Hepatocyte (in vitro differentiated cells): ENCODE measurements around the gene DAAM1. TPM values are rescaled to one million over a fixed set of nuclear protein-coding genes. Genes with fewer than 3 reads are reported as not detected.

Experiments
- DNase-seq: peaks from one replicate; pipeline ENCODE4 v3.0.0-alpha.2; 2016; ENCODE audit warnings: low spot score
- H2AFZ ChIP-seq: fragments of 200-600 bp; sonication (generic); 2 replicates; pipeline ENCODE4 v1.6.0; 2016; ENCODE audit warnings: antibody characterized with exemption, mild to moderate bottlenecking
- H3K27ac ChIP-seq: fragments of 200-600 bp; sonication (generic); 2 replicates; pipeline ENCODE4 v1.5.1; 2016; ENCODE audit warnings: mild to moderate bottlenecking
- H3K27me3 ChIP-seq: fragments of 200-600 bp; sonication (generic); 2 replicates; pipeline ENCODE4 v1.6.1; 2016
- H3K36me3 ChIP-seq: fragments of 200-600 bp; sonication (generic); replicated peaks from 2 replicates; pipeline ENCODE4 v1.5.1; 2016; ENCODE audit warnings: low read depth; ENCODE audit not compliant: insufficient read depth
- H3K4me1 ChIP-seq: fragments of 200-600 bp; sonication (generic); 2 replicates; pipeline ENCODE4 v1.5.1; 2016; ENCODE audit warnings: mild to moderate bottlenecking, moderate library complexity; ENCODE audit not compliant: insufficient read depth
- H3K4me2 ChIP-seq: fragments of 200-600 bp; sonication (generic); 2 replicates; pipeline ENCODE4 v1.6.0; 2016
- H3K4me3 ChIP-seq: fragments of 200-600 bp; sonication (generic); 2 replicates; pipeline ENCODE4 v1.5.1; 2016; ENCODE audit warnings: mild to moderate bottlenecking
- H3K79me2 ChIP-seq: fragments of 200-600 bp; sonication (generic); 2 replicates; pipeline ENCODE4 v1.6.0; 2017; ENCODE audit warnings: mild to moderate bottlenecking
- H3K9me2 ChIP-seq: fragments of 200-600 bp; sonication (generic); replicated peaks from 2 replicates; pipeline ENCODE4 v1.6.0; 2017; ENCODE audit warnings: mild to moderate bottlenecking; ENCODE audit not compliant: insufficient read depth
- H3K9me3 ChIP-seq: fragments of 200-600 bp; sonication (generic); 2 replicates; pipeline ENCODE4 v1.5.1; 2016; ENCODE audit warnings: low read depth, mild to moderate bottlenecking
- H4K20me1 ChIP-seq: fragments of 200-600 bp; sonication (generic); 2 replicates; pipeline ENCODE4 v1.6.0; 2016; ENCODE audit warnings: mild to moderate bottlenecking; ENCODE audit not compliant: insufficient read depth, poor library complexity, severe bottlenecking
- CTCF ChIP-seq: fragments of 200-600 bp; sonication (generic); IDR thresholded peaks from 2 replicates; pipeline ENCODE4 v1.5.1; 2016; ENCODE audit warnings: antibody characterized with exemption, mild to moderate bottlenecking; ENCODE audit not compliant: poor library complexity
- EZH2 ChIP-seq: fragments of 200-600 bp; sonication (generic); IDR thresholded peaks from 2 replicates; pipeline ENCODE4 v1.6.1; 2016; ENCODE audit warnings: antibody characterized with exemption, mild to moderate bottlenecking, borderline replicate concordance
- EZH2phosphoT487 ChIP-seq: fragments of 200-600 bp; sonication (generic); IDR thresholded peaks from one replicate; pipeline ENCODE4 v1.6.1; 2018; ENCODE audit warnings: antibody characterized with exemption, mild to moderate bottlenecking, low read depth, moderate library complexity; ENCODE audit not compliant: unreplicated experiment, severe bottlenecking
- WGBS: methylation state at CpG from one replicate; pipeline ENCODE4 v1.1.6; 2016; ENCODE audit warnings: low lambda C conversion rate; ENCODE audit errors: missing lambda C conversion rate; 5-methylcytosine and 5-hydroxymethylcytosine counted together
- polyA plus RNA-seq: library from polyadenylated mRNA; unstranded; fragments of >200 nt; fragmentation: Nextera tagmentation; extraction: Ambion mirVana; gene quantifications from 2 replicates; pipeline ENCODE4 v1.2.1, GENCODE V29; 2016
- total RNA-seq: library from RNA; depleted of rRNA; stranded (reverse); fragments of >200 nt; gene quantifications from 2 replicates; pipeline ENCODE4 v1.2.3, GENCODE V29; 2014

Gene DAAM1
- total and polyA plus RNA-seq, 2 experiments from 2014 or later: 21.6 to 23.7 TPM

GRCh38 chr14:59161561-59162175 lies 26.8 kb upstream of the DAAM1 start:
- peaks cover 4% of the 10 kb centered on the region for H3K4me1 ChIP-seq
- no peaks in the 10 kb centered on the region for H4K20me1 ChIP-seq
- H3K4me3 ChIP-seq: no peak overlapping the region
- no peak overlapping the region for H2AFZ ChIP-seq
- no peak for TF ChIP-seq CTCF
- TF ChIP-seq EZH2phosphoT487: no peak
- no peak for TF ChIP-seq EZH2
- no peaks in the 10 kb centered on the region for H3K27me3 ChIP-seq
- WGBS: 45% methylated on average over 7 of the region's 7 CpGs
- peak overlapping the region; percentile 54 for H3K27ac ChIP-seq
- no peaks in the 10 kb centered on the region for H3K79me2 ChIP-seq
- no peaks in the 10 kb centered on the region for H3K9me3 ChIP-seq
- H3K9me2 ChIP-seq: no peaks in the 10 kb centered on the region
- H3K4me2 ChIP-seq: peak overlapping the region; percentile 23
- DNase-seq: peak; percentile 76
- no peaks in the 10 kb centered on the region for H3K36me3 ChIP-seq

DNA sequence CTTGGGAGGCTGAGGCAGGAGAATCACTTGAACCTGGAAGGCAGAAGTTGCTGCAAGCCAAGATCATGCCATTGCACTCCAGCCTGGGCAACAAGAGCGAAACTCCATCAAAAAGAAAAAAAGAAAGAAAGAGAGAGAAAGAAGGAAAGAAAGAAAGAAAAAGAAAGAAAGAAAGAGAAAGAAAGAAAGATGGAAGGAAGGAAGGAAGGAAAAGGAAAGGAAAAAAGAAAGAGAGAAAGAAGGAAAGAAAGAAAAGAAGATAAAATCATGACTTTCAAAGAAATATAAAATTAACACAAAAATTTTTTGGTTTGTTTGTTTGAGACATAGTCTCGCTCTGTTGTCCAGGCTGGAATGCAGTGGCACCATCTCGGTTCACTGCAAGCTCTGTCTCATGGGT lies 22.2 kb upstream of the DAAM1 start:
- no peak for TF ChIP-seq EZH2
- TF ChIP-seq CTCF: no peak
- TF ChIP-seq EZH2phosphoT487: no peak
- no peak overlapping the region for H3K4me2 ChIP-seq
- H4K20me1 ChIP-seq: no peaks in the 10 kb centered on the region
- H3K9me3 ChIP-seq: no peaks in the 10 kb centered on the region
- 96% methylated on average over 3 of the region's 3 CpGs for WGBS
- H3K4me3 ChIP-seq: no peak overlapping the region
- H3K4me1 ChIP-seq: peaks cover under 1% of the 10 kb centered on the region
- H3K36me3 ChIP-seq: no peaks in the 10 kb centered on the region
- H3K79me2 ChIP-seq: no peaks in the 10 kb centered on the region
- no peak overlapping the region for H3K27ac ChIP-seq
- no peak overlapping the region for H2AFZ ChIP-seq
- no peaks in the 10 kb centered on the region for H3K27me3 ChIP-seq
- H3K9me2 ChIP-seq: no peaks in the 10 kb centered on the region
- DNase-seq: no peak

- no peaks in the 10 kb centered on the region for H3K4me1 ChIP-seq
- no peaks in the 10 kb centered on the region for H3K79me2 ChIP-seq
- H3K4me3 ChIP-seq: no peak overlapping the region
Observed at GRCh38 chr14:59175404-59175803, 13.1 kb upstream of the DAAM1 start.

More at GRCh38 chr14:59175404-59175803, 13.1 kb upstream of the DAAM1 start:
- WGBS: 91% methylated on average over 3 of the region's 3 CpGs
- Histone ChIP-seq H3K27me3 (no peaks in the 10 kb centered on the region), H3K36me3 (no peaks in the 10 kb centered on the region), H4K20me1 (no peaks in the 10 kb centered on the region), H3K27ac (no peak overlapping the region), H2AFZ (no peak overlapping the region), H3K9me3 (no peaks in the 10 kb centered on the region), H3K4me2 (no peak overlapping the region), H3K9me2 (no peaks in the 10 kb centered on the region)
- TF ChIP-seq EZH2: no peak
- no peak for TF ChIP-seq CTCF
- no peak for TF ChIP-seq EZH2phosphoT487
- no peak for DNase-seq
